HG03135 (cell line): ENCODE measurements around the gene B3GNT9.

ENCODE experiments used
- ATAC-seq: cut with Tn5 transposase; IDR thresholded peaks from one replicate; pipeline ENCODE4 v1.9.1; 2021; ENCODE audit warnings: mild to moderate bottlenecking, moderate library complexity; ENCODE audit not compliant: unreplicated experiment

Gene B3GNT9

DNA sequence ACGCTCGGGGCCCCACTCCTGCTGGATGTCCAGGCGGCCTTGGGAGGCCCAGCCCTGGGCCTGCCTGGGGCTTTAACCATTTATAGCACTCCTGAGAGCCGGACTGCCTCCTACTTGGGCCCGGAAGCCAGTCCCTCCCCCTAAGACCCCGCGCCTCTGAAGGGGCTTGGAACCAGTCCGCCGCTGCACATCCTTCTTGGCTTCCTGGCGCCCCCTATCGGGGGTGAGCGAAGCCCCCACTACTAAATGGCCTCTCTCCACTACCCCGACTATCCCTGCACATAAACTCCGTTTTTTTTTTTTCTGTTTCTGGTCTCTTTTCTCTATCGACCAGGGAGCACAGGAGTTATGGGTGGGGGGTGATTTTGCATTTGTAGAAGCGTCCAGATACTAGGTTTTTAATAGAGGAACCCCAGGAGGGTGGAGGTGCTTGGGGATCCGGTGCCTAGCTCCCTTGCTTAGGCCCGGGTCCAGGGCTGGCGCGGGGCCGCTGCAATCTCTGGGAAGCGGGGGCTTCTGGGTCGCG lies 18.9 kb upstream of the B3GNT9 start:
- ATAC-seq: no peak

DNA sequence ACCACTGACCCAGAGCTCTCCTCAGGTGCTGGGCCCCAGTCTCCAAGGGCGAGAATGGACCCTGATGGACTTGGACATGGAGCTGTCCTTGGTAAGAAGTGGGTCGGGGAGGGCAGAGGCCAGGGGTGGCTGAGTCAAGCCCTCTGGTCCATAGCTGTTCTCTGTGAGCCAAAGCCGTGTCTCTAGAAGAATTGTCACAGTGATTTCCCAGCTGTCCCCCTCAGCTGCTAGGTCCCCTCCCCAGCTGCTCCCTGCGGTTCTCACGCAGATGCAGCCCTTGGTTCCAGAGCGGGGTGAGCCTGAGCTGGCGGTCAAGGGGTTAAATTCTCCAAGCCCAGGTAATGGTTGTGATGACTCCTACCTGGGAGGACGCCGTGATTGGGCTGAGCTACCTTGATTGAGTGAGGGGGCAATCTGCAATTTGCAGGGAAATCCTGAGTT lies 18.2 kb upstream of the B3GNT9 start:
- ATAC-seq: no peak

DNA sequence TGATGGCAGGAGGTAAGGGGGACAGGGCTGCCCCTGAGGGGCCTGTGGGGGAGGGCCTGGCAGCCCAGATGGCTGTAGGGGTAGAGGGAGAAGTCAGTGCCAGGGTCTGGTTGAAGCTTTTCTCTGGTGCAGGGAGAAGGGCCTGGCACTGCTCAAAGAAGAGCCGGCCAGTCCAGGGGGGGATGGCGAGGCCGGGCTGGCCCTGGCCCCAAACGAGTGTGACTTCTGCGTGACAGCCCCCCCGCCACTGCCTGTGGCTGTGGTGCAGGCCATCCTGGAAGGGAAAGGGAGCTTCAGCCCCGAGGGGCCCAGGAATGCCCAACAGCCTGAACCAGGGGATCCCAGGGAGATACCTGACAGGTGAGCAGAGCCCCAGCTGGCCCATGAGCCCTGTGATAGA lies 16.8 kb upstream of the B3GNT9 start:
- ATAC-seq: no peak

DNA sequence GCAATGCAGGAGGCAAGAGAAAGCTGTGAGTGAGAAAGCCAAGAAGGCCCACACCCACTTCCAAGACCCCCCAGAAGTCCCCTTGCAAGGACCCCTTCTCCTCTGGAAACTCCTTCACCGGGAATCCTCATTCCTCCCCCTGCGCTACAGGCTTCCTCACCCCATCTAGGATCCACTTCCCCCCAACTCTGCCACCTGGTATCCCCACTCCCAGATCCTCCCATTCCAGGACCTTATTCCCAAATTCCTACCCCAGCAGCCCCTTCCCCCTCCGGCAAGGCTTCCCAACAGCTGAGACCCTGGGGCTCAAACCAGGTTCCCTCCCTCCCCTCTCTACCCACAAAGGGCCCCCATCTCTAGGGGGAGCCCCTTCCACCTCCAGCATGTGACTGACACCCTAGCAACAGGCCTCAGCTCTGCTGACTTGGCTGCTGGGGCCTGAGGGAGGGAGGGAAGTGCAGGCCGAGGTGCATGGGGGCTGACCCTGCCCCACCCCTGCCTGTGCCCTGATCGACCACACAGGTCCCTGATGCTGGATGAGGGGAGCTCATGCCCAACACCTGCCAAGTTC lies 15.9 kb upstream of the B3GNT9 start:
- ATAC-seq: no peak

DNA sequence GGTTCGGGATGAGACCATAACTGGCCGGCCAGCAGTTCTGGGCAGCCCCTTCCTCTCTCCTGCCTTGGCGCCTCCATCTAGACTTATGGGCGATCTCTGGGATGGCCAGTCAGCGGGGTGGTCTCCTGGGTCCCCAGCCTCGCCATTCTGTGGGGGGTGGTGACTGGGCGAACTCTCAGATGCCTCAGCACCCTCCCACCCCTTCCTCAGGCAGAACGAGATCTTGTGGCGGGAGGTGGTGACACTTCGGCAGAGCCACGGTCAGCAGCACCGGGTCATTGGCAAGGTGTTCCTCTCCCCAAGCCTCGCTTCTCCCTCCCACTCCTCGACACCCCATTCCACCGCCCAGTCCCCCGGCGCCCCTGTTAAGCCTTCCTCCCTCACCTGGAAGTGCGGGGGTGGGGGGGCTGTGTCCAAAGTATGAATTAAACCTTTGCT lies 15.3 kb upstream of the B3GNT9 start:
- no peak for ATAC-seq

DNA sequence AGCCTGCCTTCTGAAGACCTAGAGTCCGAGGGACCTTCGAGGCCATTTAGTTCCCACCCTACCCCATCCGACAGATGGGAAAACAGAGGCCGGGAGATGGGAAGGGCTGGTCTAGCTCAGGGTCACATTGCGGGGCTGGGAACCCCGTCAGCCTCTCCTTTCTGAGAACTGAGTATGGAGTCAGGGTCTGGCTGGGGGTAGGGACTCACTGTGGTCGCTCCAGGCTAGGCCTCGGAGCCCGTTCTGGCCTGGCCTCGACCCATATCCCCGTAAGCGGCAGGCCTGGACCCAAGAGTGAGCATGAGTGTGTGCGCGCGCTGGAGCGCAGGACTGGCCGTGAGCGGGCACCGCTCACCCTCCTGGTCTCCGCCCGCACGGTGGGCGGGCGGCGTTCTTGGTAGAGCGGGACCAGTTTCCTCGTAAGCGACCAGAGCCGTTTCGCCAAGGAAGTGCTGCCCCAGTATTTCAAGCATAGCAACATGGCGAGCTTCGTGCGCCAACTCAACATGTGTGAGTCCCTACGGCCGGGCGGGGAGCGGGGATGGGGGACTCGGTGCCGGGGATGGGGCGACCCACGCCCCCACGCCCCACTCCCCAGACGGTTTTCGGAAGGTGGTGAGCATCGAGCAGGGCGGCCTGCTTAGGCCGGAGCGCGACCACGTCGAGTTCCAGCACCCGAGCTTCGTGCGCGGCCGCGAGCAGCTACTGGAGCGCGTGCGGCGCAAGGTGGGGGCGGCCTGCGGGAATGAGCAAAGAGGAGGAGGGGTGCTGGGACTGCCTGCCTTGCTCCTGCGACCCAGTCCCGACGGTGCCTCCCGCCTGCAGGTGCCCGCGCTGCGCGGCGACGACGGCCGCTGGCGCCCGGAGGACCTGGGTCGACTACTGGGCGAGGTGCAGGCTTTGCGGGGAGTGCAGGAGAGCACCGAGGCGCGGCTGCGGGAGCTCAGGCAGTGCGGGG lies 14.6 kb upstream of the B3GNT9 start:
- no peak for ATAC-seq

DNA sequence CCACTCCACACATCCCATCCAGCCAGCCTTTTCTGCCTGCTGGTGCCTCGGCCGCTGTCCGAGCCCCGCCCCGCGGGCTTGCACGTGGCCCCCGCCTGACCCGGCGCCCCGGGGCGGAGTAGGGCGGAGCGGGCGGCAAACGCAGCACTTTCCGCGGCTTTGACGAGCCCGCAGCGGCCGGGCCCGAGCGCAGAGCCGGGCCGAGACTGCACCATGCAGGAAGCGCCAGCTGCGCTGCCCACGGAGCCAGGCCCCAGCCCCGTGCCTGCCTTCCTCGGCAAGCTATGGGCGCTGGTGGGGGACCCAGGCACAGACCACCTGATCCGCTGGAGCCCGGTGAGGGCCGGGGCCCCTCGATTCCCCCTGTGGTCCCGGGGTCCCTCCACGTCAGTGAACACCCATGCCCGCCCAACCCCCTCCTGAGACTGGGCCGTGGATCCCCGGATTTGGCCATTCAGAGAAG lies 13.8 kb upstream of the B3GNT9 start, which contains the start of gene HSF4:
HSF4 (plus strand) TSS at position 147 of the 463 bp plus-strand sequence; CDS start at position 214, 67 bp downstream.
- ATAC-seq: no peak

DNA sequence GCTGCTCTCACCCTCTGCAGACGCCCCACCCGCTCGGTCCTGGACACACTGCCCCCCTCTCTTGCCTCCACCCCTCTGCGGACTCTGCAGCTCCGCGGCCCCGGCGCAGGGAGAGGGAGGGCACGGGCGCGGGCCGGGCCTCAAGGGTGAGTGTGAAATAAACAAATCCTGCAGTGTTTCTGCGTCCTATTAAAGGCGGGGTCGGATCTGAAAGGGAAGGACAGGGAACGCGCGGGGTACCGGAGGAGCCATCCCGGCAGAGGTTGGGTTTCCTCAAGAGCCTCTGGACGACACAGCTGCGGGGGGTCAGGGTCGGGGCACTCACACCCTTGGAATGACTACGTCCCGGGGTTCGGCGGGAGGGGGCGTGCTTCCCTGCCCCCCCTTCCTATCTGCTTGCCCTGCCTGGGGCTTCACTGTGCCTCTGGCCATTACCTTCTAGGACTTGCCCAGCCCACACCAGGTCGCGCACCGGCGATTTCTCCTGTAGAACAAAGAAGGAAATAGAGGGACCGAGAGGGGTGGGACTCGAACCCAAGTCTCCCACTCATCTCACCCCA lies 13.3 kb upstream of the B3GNT9 start:
- ATAC-seq: no peak

DNA sequence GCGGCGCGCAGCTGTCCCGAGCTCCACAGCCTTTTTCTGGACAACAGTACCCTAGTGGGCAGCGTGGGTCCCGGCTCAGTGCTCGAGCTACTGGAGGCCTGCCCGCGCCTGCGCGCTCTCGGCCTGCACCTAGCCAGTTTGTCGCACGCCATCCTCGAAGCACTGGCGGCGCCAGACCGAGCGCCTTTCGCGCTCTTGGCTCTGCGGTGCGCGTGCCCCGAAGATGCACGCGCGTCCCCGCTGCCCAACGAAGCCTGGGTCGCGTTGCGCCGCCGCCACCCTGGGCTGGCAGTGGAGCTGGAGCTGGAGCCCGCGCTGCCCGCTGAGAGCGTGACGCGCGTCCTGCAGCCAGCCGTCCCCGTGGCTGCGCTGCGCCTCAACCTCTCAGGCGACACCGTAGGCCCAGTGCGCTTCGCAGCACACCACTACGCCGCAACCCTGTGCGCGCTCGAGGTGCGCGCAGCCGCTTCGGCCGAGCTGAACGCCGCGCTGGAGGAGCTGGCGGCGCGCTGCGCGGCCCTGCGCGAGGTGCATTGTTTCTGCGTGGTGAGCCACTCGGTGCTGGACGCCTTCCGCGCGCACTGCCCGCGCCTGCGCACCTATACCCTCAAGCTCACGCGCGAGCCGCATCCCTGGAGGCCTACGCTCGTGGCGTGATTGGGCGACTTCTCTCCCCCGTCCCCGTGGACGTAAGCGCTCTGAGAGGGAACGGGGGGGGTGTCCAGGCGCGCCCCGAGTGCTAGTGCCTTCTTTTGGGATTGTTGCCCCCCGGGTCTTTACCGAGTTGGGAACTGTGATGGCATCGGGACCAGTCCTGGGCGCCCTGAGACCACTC lies 12.6 kb upstream of the B3GNT9 start:
- no peak for ATAC-seq

DNA sequence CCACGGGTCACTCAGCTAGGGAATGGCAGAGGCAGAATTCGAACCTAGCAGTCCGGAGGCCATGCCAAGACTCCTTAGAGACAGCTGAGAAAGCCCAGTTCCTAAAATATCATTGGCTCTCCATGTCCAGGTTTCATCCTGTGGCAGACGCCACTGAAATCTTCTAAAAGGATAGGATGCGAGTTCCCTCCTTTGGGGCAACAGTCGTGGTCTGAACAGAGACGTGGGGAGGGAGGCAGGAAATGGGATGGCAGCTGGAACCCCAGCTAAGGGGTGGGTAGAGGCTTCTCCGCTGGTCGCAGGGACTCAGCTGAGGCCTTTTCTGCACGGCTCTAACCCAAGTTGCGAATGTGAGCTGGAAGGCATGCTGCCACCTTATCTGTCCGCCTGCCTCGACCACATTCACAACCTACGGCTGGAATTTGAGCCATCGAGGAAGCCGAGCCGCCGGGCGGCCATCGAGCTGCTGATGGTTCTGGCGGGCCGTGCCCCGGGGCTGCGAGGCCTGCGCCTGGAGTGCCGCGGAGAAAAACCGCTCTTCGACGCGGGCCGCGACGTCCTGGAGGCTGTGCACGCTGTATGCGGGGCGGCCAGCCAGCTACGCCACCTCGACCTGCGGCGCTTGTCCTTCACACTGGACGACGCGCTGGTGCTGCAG lies 11.8 kb upstream of the B3GNT9 start:
- no peak for ATAC-seq

DNA sequence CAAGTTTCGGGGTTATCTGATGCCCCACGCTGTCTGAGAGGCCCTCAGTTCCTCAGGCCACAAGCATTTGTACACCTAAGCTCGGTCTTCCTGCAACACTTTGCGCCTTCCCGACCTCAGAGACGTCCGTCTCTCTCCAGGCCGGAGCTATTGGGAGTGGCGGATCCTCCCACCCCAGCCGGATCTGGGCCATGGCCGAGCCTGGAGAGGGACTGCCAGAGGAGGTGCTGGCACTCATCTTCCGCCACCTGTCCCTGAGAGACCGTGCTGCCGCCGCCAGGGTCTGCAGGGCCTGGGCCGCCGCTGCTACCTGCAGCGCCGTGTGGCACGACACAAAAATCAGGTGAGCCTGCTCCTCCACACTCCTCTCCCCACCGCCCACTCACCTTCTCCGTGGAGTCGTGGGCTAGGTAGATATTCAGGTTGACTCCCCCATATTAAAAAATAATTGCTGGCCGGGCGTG lies 10.8 kb upstream of the B3GNT9 start:
- ATAC-seq: no peak

DNA sequence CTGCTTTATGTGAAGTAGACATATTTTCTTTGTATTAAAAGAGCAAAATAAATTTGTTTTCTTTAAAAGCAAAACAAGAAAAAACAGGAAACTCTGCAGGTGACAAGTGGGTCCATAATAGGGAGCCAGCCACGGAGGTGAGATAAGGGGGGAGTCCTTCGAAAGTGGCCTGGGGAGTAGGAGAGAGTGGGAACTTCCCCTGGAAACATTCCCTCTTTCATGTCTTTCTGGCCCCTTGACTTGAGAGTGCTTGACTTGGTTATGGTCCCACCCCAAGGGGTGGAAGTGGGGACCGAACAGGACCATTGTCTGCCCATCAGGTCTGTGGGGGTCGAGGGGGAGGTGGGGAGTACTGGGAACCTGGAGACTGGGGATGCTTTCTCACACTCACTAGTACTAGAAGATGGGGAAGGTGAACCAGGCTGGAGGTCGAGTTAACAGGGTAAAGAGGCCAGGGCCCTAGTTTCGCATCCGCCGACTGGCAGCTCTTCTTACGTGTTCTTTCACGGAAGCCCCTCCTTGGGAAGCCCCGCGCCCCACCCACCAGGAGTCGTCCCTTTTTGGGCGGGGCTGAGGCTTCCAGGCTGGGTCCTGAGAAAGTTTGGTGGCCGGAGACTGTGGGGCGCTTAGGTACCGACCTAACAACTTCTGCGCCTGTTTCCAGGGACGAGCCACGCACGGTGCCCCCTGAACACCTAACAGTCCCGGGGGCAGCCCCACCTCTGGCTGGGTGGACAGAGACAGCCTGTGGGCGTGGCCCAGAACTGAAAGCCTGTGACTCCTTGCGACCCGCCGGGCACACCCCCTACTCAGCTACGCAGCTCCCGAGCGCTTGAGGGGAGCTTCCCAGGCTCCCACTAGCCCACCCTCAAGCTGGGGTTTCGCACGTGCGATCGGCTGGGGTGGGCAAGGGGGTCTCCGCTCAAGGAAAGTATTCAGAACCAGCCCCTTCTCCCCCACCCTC lies 8.1 kb upstream of the B3GNT9 start:
- peak; percentile 31 for ATAC-seq

DNA sequence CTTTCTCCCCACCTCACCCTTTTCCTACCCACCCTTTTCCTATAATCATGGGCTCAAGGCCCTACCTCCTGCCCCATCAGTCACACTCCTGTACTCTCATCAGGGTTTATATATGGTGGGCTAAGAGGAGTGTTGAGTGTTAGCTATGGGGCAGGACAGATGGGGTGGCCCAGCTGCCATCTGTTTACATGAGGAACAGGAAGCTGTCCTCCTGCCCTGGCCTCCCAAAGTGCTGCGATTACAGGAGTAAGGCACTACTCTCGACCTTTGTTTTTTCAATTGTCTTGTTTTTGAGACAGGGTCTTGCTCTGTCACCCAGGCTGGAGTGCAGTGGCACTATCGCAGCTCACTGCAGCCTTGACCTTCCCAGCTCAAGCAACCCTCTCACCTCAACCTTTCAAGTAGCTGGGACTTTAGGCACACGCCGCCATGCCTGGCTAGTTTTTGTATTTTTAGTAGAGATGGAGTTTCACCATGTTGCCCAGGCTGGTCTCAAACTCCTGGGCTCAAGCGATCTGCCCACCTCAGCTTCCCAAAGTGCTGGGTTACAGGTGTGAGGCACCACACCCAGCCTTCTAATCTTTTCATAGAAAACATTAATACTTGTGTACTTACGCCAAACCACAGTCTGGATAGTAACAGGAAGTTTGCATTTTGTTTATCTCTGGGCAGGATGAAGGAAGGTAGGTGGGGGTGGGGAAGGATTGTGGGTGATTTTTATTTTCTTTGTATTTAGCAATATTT lies 7.3 kb upstream of the B3GNT9 start:
- ATAC-seq: no peak

DNA sequence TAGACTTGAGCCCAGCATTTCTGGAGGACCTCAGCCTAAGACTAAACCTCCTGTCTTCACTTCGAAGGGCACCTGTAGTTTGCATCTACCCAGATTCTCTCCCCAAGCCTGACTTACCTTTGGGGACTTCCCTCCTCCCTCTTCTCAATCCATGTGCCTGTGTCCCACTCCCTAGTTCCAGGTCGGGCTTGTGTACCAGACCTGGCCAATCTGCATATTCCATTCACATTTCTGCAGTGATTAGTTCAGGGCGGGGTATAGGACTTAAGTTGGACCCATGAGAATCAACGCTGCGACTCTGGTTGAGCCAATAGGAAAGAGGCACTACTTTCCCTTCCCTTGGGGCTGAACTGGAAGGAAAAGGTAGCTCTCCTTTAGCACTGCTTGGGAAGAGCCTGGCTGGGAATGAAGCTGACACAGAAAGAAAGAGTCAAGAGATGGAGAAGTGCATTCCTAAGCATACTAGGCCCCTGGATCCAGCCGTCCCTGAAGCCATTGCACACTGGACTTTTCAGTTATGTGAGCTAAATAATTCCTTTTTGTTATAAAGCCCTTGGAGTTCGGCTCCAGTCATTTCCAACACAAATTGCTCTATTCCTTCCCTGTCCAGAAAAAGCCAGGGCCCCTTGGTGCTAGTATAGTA lies 6.4 kb upstream of the B3GNT9 start:
- ATAC-seq: no peak

DNA sequence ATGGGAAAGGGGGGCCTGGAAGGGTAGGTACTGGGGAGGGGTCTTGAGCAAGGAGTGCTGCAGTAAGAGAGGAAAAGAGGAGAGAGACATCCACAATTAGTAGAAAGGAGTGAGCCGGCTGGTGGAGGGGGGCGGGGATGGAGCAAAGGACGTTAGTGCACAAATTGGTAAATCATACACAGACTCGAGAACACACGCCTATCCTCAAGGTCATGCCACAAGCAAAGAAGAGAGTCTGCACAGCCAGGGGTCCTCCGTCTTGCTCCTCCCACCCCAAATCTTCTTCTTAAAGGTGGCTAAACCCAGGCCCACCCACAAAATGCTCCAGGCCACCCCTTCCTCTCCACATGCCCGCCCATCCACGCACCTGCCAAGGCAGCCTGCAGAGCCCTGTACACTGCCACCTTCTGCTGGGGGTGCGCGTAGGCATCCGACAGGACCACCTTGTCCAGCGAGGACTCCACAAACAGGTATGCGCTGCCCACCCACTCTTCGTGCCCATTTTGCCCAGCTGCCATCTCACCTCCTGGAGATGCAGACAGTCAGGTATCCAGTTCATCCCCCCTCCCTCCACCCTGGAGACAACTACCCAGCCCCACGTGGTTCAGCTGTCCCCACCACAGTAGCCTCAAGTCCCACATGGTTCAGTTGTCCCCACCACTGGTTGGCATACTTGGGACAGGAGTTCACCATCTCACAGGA lies 5.5 kb upstream of the B3GNT9 start:
- no peak for ATAC-seq

DNA sequence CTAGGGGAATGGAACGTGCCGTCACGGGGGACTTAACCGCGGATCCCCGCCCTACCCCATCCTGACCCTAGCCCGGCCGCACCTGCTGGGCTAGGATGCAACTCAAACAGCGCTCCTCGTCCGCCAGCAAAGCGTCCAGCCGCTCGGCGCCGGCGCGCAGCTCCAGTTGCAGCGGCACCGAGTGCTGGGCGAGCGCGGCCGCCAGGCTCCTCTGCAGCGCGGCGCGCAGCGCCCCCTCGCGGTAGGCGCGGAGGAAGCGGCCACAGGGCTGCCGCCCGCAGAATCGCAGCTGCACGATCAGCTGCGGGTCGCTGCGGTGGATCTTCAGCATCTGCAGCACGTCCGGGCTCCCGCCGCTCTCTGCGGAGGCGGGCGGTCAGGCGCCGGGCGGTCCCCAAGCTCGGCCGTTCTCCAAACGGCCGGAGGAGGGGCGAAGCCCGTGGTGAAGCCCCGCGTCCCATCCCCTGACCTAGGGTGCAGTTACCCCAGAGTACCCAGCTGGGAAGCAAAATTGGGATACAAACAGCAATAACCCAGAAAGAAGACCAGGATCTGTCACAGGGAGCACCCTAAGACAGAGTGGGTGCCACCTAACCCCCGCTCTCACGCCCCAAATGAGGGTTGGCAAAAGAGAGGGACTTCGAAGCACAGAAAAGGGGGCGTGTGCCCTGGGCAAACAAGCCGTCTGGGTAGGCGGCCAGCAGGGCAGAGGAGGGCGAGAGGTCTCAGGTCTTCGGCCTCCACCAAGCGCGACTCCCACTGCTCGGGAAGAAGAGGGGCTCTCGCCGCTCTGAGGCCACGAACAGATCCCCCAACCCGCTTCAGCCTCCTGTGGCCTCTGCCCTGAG lies 4.7 kb upstream of the B3GNT9 start:
- ATAC-seq: no peak
